HCEC 1CT (cell line): Measurements from ENCODE around the gene HSD17B4.
A peak's percentile ranks its signal among the peaks of the same experiment; 100 is the strongest.
"Not testable (repeated sequence)": the region's sequence is repeated elsewhere in the genome, so short reads cannot be mapped to it uniquely, and the experiment has no call there.

Experiments
- DNase-seq: peaks from one replicate; pipeline ENCODE4 v3.0.0-alpha.2; 2017

The HSD17B4 gene

DNA sequence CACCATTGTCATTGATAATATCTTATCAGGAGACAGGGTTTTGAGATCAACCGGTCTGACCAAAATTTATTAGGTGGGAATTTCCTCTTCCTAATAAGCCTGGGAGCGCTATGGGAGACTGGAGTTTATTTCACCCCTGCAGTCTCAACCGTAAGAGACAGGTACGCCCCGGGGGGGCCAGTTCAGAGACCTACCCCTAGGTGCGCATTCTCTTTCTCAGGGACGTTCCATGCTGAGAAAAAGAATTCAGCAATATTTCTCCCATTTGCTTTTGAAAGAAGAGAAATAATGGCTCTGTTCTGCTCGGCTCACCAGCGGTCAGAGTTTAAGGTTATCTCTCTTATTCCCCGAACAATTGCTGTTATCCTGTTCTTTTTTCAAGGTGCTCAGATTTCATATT is 28.3 kb downstream of the HSD17B4 start:
- not testable (repeated sequence) for DNase-seq

GRCh38 chr5:119483155-119483554 is 30.9 kb downstream of the HSD17B4 start:
- DNase-seq, result no peak

GRCh38 chr5:119484884-119485283 is 32.6 kb downstream of the HSD17B4 start:
- no peak for DNase-seq

- DNase-seq, result no peak
These were observed 49.4 kb downstream of the HSD17B4 start for GRCh38 chr5:119501671-119502179.

DNA sequence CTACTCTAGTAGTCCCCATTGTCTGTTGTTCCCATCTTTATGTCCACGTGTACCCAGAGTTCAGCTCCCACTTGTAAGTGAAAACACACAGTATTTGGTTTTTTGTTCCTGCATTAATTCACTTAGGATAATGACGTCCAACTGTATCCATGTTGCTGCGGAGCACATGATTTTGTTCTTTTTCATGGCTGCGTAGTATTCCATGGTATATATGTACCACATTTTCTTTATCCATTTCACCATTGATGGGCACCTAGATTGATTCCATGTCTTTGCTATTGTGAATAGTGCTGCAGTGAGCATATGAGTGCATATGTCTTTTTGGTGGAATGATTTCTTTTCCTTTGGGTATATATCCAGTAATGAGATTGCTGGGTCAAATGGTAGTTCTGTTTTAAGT is 51.6 kb downstream of the HSD17B4 start:
- not testable (repeated sequence) for DNase-seq

- DNase-seq, result no peak
These were observed 60.0 kb downstream of the HSD17B4 start for GRCh38 chr5:119512277-119512676.

- DNase-seq, result peak; percentile 13
These were observed 62.9 kb downstream of the HSD17B4 start for GRCh38 chr5:119515192-119515591.

- DNase-seq, result not testable (repeated sequence)
These were observed 64.8 kb downstream of the HSD17B4 start for GRCh38 chr5:119517115-119517514.

- DNase-seq, result no peak
These were observed 68.9 kb downstream of the HSD17B4 start for GRCh38 chr5:119521232-119521631.

- no peak for DNase-seq
These were observed 70.5 kb downstream of the HSD17B4 start for GRCh38 chr5:119522841-119523240.

- no peak for DNase-seq
These were observed 72.2 kb downstream of the HSD17B4 start for GRCh38 chr5:119524485-119524884.

DNA sequence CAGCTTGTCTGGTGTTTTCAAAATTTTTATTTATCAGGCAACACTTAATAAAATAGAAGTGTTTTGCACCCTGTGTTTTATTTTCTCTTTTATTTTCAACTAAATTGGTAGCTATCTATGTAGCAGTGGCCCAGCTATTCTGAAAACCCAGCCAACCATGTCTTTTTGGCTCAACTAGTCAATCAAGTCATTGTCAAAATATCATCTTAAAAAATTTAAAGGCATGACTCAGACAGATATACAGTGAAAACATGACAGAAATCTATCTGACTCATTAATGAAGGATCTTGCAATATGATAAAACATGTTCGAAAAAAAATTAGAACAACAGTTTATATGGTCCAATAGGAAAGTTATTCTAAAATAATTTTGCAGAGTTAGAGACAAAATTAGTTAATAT is 75.1 kb downstream of the HSD17B4 start:
- DNase-seq, result peak; percentile 21

GRCh38 chr5:119529811-119530210 is 77.5 kb downstream of the HSD17B4 start:
- no peak for DNase-seq

DNA sequence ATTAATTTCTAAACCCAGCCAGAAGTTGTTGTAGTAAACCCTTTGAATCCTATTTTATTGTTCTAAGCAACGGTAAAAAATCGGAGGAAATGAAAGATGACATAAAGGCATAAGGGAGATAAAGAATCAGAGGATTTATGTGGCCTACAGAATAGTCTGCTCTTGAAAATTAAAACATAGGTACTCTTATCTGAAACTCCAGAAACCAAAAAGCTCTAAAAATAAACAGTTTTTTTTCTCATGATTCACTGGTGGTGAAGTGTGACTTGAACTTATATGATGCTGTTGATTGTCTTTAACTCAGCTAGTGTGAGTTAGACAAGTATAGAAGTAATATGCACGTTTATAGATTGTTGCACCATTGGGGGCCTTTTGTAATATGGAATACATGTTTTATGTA is 80.3 kb downstream of the HSD17B4 start:
- DNase-seq, result no peak

DNA sequence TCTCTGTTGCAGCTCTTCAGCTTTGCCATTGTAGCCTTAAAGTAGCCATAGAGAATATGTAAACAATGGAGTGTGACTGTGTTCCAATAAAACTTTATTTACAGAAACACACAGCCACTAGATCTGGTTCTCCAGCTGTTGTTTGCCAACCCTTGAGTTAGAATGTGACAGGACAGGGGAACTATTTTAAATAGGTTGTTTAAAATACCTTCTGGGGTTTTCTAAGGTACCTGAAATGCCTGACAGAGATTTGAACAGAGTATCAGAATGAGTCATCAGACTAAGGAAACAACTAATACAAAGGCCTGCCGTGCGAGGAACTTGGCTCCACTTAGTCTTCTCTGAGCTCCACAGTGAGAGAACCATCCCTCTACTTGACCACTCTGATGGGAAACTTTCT is 85.4 kb downstream of the HSD17B4 start:
- no peak for DNase-seq

DNA sequence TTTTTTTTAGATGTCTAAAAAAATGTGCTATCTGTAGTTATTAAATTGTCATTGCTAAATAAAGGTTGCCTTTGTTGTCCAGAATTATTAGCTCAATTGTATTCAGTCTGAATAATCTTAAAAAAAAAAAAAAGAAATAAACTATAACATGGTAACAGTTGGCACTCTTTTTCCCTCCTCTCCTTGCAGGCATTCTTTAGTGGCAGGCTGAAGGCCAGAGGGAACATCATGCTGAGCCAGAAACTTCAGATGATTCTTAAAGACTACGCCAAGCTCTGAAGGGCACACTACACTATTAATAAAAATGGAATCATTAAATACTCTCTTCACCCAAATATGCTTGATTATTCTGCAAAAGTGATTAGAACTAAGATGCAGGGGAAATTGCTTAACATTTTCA is 89.4 kb downstream of the HSD17B4 start:
- no peak for DNase-seq

DNA sequence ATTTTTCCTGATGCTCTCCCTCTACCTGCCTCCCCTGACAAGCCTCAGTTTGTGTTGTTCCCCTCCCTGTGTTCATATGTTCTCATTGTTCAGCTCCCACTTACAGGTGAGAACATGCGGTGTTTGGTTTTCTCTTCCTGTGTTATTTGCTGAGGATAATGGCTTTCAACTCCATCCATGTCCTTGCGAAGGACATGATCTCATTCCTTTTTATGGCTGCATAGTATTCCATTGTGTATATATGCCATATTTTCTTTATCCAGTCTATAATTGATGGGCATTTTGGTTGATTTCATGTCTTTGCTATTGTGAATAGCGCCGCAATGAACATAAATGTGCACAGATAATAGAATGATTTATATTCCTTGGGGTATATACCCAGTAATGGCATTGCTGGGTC is 99.5 kb downstream of the HSD17B4 start:
- no peak for DNase-seq

GRCh38 chr5:119554597-119554996 is 102.3 kb downstream of the HSD17B4 start:
- DNase-seq, result no peak

DNA sequence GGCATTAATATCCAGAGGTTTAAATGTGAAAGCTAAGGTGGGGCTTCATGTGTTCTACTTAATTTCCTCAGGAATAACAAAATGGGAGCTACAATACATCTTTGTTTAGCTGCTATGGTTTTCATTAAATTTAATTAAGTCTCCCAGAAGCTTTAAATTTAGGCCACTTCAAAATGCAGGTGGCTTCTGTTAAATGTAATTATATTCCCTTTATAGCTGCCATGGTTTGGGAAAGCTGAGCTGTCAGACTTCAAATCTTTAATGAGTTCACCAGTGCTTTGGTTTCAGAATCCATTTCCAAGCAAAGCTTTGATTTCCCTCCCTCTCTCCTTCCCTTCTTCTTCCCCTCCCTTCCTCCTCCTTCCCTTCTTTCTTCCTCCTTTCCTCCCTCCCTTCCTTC is 118.6 kb downstream of the HSD17B4 start:
- DNase-seq, result no peak

DNA sequence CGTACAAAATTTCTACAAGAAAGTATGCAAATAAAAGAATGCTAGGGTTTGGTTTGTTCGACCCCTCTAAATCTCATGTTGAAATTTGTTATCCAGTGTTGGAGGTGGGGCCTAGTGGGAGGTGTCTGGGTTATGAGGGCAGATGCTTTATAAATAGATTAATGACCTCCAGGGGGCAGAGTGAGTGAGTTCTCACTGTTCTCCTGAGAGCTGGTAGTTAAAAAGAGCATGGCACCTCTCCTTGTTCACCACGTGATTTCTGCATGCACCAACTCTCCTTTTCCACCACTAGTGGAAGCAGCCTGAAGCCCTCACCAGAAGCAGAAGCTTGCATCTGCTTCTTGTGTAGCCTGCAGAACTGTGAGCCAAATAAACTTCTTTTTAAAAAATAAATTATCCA is 126.6 kb downstream of the HSD17B4 start:
- peak; percentile 44 for DNase-seq

DNA sequence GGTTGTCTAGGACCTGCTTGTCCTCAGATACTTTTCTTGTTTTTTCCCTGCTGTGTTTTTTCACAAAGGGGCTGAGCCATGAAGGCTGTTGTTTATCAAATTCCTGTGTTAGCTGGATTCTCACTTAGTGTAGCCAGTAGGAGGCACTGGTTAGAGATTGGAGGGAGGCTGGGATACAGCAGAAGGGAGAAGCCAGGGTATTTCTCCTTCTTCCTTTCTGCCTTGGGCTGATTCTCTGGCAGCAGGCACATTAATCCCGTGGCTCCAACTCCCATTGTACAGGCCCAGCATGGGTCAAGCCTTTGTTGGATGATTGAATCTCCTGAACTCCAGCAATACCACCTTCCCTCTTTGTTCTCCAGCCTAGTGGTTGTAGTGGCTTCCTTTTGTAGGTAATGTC is 130.7 kb downstream of the HSD17B4 start:
- no peak for DNase-seq

- no peak for DNase-seq
These were observed 131.4 kb downstream of the HSD17B4 start for GRCh38 chr5:119583684-119584083.
